GM23248 (cell line): ENCODE results near the gene EP400. TPM values are rescaled to one million over a fixed set of nuclear protein-coding genes. Genes with fewer than 3 reads are reported as not detected.
"Not testable (repeated sequence)": the region's sequence is repeated elsewhere in the genome, so short reads cannot be mapped to it uniquely, and the experiment has no call there.

Experiments used
- DNase-seq: peaks from one replicate; pipeline ENCODE4 v3.0.0-alpha.2; 2015
- H2AFZ ChIP-seq: fragments of 200-600 bp; sonication (generic); 2 replicates; pipeline ENCODE4 v1.6.1; 2016; ENCODE audit warnings: antibody characterized with exemption
- H3F3A ChIP-seq: fragments of 200-600 bp; sonication (generic); 2 replicates; pipeline ENCODE4 v1.6.1; 2016; ENCODE audit warnings: mild to moderate bottlenecking, antibody characterized with exemption, mixed run types; ENCODE audit not compliant: insufficient read depth
- H3K27ac ChIP-seq: fragments of 200-600 bp; sonication (generic); 2 replicates; pipeline ENCODE4 v1.5.1; 2016; ENCODE audit warnings: mild to moderate bottlenecking
- H3K27me3 ChIP-seq: fragments of 200-600 bp; sonication (generic); replicated peaks from 2 replicates; pipeline ENCODE4 v1.6.1; 2016; ENCODE audit warnings: mild to moderate bottlenecking; ENCODE audit not compliant: insufficient read depth
- H3K36me3 ChIP-seq: fragments of 200-600 bp; sonication (generic); 2 replicates; pipeline ENCODE4 v1.6.1; 2016; ENCODE audit warnings: low read depth, mild to moderate bottlenecking
- H3K4me1 ChIP-seq: fragments of 200-600 bp; sonication (generic); 2 replicates; pipeline ENCODE4 v1.6.1; 2016; ENCODE audit warnings: mild to moderate bottlenecking; ENCODE audit not compliant: insufficient read depth
- H3K4me2 ChIP-seq: fragments of 200-600 bp; sonication (generic); one replicate; pipeline ENCODE4 v1.6.1; 2016; ENCODE audit warnings: mild to moderate bottlenecking; ENCODE audit not compliant: unreplicated experiment
- H3K4me3 ChIP-seq: fragments of 200-600 bp; sonication (generic); 2 replicates; pipeline ENCODE4 v1.5.1; 2016; ENCODE audit warnings: mild to moderate bottlenecking
- H3K79me2 ChIP-seq: fragments of 200-600 bp; sonication (generic); 2 replicates; pipeline ENCODE4 v1.6.1; 2016; ENCODE audit warnings: mild to moderate bottlenecking; ENCODE audit not compliant: insufficient read depth
- H3K9ac ChIP-seq: fragments of 200-600 bp; sonication (generic); 2 replicates; pipeline ENCODE4 v1.6.1; 2016; ENCODE audit warnings: mild to moderate bottlenecking
- H3K9me2 ChIP-seq: fragments of 200-600 bp; sonication (generic); 2 replicates; pipeline ENCODE4 v1.6.1; 2016; ENCODE audit warnings: mixed run types, mild to moderate bottlenecking, moderate library complexity; ENCODE audit not compliant: insufficient read depth
- H3K9me3 ChIP-seq: fragments of 200-600 bp; sonication (generic); one replicate; pipeline ENCODE4 v1.6.1; 2017; ENCODE audit warnings: low read depth
- H4K20me1 ChIP-seq: fragments of 200-600 bp; sonication (generic); 2 replicates; pipeline ENCODE4 v1.6.0; 2016; ENCODE audit not compliant: insufficient read depth
- EZH2 ChIP-seq: fragments of 200-600 bp; sonication (generic); IDR thresholded peaks from 2 replicates; pipeline ENCODE4 v1.6.1; 2018; ENCODE audit warnings: antibody characterized with exemption, mild to moderate bottlenecking; ENCODE audit not compliant: insufficient read depth, poor library complexity, severe bottlenecking
- EZH2phosphoT487 ChIP-seq: fragments of 200-600 bp; sonication (generic); IDR thresholded peaks from 2 replicates; pipeline ENCODE4 v1.6.1; 2018; ENCODE audit warnings: antibody characterized with exemption, moderate library complexity, mild to moderate bottlenecking, low read depth; ENCODE audit not compliant: insufficient read depth
- WGBS, 2 experiments: methylation state at CpG; one replicate each; pipeline ENCODE4 v1.1.6; 2015 to 2017; ENCODE audit warnings: low lambda C conversion rate in 2 of 2, low coverage in 1 of 2; ENCODE audit errors: missing lambda C conversion rate in 2 of 2; 5-methylcytosine and 5-hydroxymethylcytosine counted together
- in situ Hi-C: fragments of 300-500 bp; cut with MboI; formaldehyde crosslinking; loops from 2 replicates; pipeline ENCODE4 v1.15.0; 2020
- polyA plus RNA-seq: library from polyadenylated mRNA; unstranded; fragments of >200 nt; fragmentation: Nextera tagmentation; extraction: Ambion mirVana; gene quantifications from 2 replicates; pipeline ENCODE4 v1.2.1, GENCODE V29; 2016
- total RNA-seq: library from RNA; depleted of rRNA; stranded (reverse); fragments of >200 nt; shearing (Covaris generic); gene quantifications from 2 replicates; pipeline ENCODE4 v1.2.3, GENCODE V29; 2014

Gene EP400
- total and polyA plus RNA-seq, 2 experiments from 2014 or later, result 8.6 to 9.4 TPM

GRCh38 chr12:131950182-131950913, 606 bp downstream of the EP400 start:
- Histone ChIP-seq H3K4me3 (peak overlapping the region; percentile 89), H3K79me2 (peaks cover 52% of the 10 kb centered on the region), H3K27ac (peak overlapping the region; percentile 42), H3K27me3 (no peaks in the 10 kb centered on the region), H3K9ac (peak overlapping the region; percentile 88), H3K9me2 (no peaks in the 10 kb centered on the region), H3K36me3 (no peaks in the 10 kb centered on the region), H3F3A (peaks cover 31% of the 10 kb centered on the region), H4K20me1 (no peaks in the 10 kb centered on the region), H2AFZ (peak overlapping the region; percentile 73), H3K4me1 (peaks cover 9% of the 10 kb centered on the region; the same call in 1 of the 2 replicates), H3K4me2 (peak overlapping the region; percentile 78), H3K9me3 (no peaks in the 10 kb centered on the region)
- 1% methylated on average over 39 to 55 of the region's 79 CpGs for WGBS, 2 experiments
- in situ Hi-C loops, result no loop called here
- TF ChIP-seq EZH2, result no peak
- TF ChIP-seq EZH2phosphoT487, result no peak
- DNase-seq, result peak; percentile 61

- H3K27ac ChIP-seq, in situ Hi-C loops, DNase-seq, H2AFZ ChIP-seq, H3K9me3 ChIP-seq, H3K9me2 ChIP-seq, H3K36me3 ChIP-seq, H3K4me2 ChIP-seq, H3K27me3 ChIP-seq, H4K20me1 ChIP-seq, H3K9ac ChIP-seq, H3K4me3 ChIP-seq: not testable (repeated sequence)
- H3K79me2 ChIP-seq, result peaks cover 87% of the 10 kb centered on the region
- WGBS, 2 experiments, result 96 to 98% methylated on average over 9 of the region's 9 CpGs
- H3K4me1 ChIP-seq, result peaks cover 17% of the 10 kb centered on the region
- H3F3A ChIP-seq, result peaks cover 15% of the 10 kb centered on the region
These were observed 4.1 kb downstream of the EP400 start for GRCh38 chr12:131953810-131954209.

DNA sequence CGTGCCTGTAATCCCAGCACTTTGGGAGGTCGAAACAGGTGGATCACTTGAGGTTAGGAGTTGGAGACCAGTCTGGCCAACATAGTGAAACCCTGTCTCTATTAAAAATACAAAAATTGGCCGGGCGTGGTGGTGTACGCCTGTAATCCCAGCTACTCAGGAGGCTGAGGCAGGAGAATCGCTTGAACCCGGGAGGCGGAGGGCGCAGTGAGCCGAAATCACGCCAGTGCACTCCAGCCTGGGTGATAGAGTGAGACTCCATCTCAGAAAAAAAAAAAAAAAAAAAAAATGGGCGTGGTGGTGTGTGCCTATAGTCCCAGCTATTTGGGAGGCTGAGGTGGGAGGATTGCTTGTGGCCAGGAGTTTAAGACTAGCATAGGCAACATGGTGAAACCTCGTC, 4.7 kb downstream of the EP400 start:
- H3K4me2 ChIP-seq, H3K4me3 ChIP-seq, in situ Hi-C loops, H3K9ac ChIP-seq, H2AFZ ChIP-seq, H3K9me2 ChIP-seq, H4K20me1 ChIP-seq, H3K27me3 ChIP-seq, DNase-seq, H3K36me3 ChIP-seq, H3K9me3 ChIP-seq, H3K27ac ChIP-seq, H3F3A ChIP-seq: not testable (repeated sequence)
- peaks cover 93% of the 10 kb centered on the region for H3K79me2 ChIP-seq
- peaks cover 17% of the 10 kb centered on the region for H3K4me1 ChIP-seq
- 92 to 95% methylated on average over 11 to 13 of the region's 13 CpGs for WGBS, 2 experiments

DNA sequence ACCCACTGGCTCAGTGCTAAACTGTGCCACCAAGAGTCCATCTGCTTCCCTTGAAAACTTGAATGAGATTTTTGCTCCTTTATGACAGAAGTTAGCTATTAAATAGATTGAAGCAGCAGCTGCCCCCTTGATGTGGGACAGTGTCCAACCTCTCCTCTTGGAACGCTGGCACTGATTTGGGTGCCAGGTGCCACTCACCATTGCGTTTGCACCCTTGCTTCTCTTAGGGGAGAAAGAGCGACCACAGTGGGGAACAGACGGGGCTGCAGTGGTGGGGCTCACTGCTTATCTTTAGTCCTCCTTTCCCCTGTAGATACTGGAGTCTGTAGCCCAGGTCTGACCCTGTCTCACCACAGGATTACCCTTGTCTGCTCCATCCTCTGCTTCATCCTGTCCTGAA, 9.4 kb downstream of the EP400 start:
- 63 to 68% methylated on average over 4 of the region's 4 CpGs for WGBS, 2 experiments
- peaks cover 5% of the 10 kb centered on the region; the same call in 1 of the 2 replicates for H3F3A ChIP-seq
- in situ Hi-C loops, result no loop called here
- no peaks in the 10 kb centered on the region for H3K9me3 ChIP-seq
- DNase-seq, result no peak
- peaks cover 14% of the 10 kb centered on the region for H3K36me3 ChIP-seq
- peaks cover 8% of the 10 kb centered on the region for H3K4me1 ChIP-seq
- H3K27ac ChIP-seq, result no peak overlapping the region
- peaks cover 16% of the 10 kb centered on the region for H4K20me1 ChIP-seq
- no peak overlapping the region for H3K4me3 ChIP-seq
- peaks cover 90% of the 10 kb centered on the region for H3K79me2 ChIP-seq
- H3K4me2 ChIP-seq, result no peak overlapping the region
- H3K9ac ChIP-seq, result no peak overlapping the region
- no peaks in the 10 kb centered on the region for H3K27me3 ChIP-seq
- H3K9me2 ChIP-seq, result no peaks in the 10 kb centered on the region
- TF ChIP-seq EZH2, result no peak
- no peak for TF ChIP-seq EZH2phosphoT487
- no peak overlapping the region for H2AFZ ChIP-seq
